A549 (cell line): ENCODE data around the gene CTXN1.

Source experiments
- CTCF ChIP-seq: fragments of >200 bp; sonication (Bioruptor Twin); formaldehyde crosslinking; IDR thresholded peaks from 3 replicates; pipeline ENCODE4 v1.5.1; 2016
- EP300 ChIP-seq, 2 experiments: fragments of >200 bp; sonication (Bioruptor Twin); formaldehyde crosslinking; IDR thresholded peaks; 2 replicates in 1 of 2; 3 replicates in 1 of 2; pipeline ENCODE4 v1.6.1; 2016 to 2017
- FOSL2 ChIP-seq, 2 experiments: fragments of 450-650 bp in 1 of 2; fragments of >200 bp in 1 of 2; sonication (Bioruptor Twin) in 1 of 2; formaldehyde crosslinking; IDR thresholded peaks; 2 replicates each; pipeline versions ENCODE4 v1.5.0 to v1.6.1; 2016 to 2020; ENCODE audit warnings: mild to moderate bottlenecking in 1 of 2, moderate library complexity in 1 of 2
- POLR2A ChIP-seq: IDR thresholded peaks from 2 replicates; pipeline ENCODE4 v1.6.1; 2012; ENCODE audit warnings: mild to moderate bottlenecking, low read length
- RARB ChIP-seq: fragments of 250-450 bp; sonication (Bioruptor Pico); IDR thresholded peaks from 2 replicates; pipeline ENCODE4 v1.8.0; 2021; ENCODE audit warnings: mild to moderate bottlenecking, moderate library complexity

GRCh38 chr19:7940841-7941240 lies 14.9 kb upstream of the CTXN1 start:
- no peak for TF ChIP-seq CTCF
- TF ChIP-seq EP300 (IDR thresholded peaks at IDR 0.05): no peak
- no peak for TF ChIP-seq FOSL2 (IDR thresholded peaks at IDR 0.05)
- TF ChIP-seq FOSL2 (CRISPR knock-in tag; IDR thresholded peaks at IDR 0.05): no peak
- no peak for TF ChIP-seq POLR2A
- no peak for TF ChIP-seq RARB
